ENCODE data around the gene PER1. TPM values are rescaled to one million over a fixed set of nuclear protein-coding genes. Genes with fewer than 3 reads are reported as not detected.

The PER1 gene
- total and polyA plus RNA-seq, 2 donors from 2014 or later, result 25.2 to 161 TPM

GRCh38 chr17:8162233-8162996 lies 10.2 kb upstream of the PER1 start, which contains the start of gene VAMP2:
Gene VAMP2 (minus strand): TSS chr17:8162948. CDS start chr17:8162879, 69 bp downstream.
- TF ChIP-seq CTCF (IDR thresholded peaks at IDR 0.05; ENCODE audit: borderline replicate concordance, extremely low read depth, insufficient read depth), result no peak
- Histone ChIP-seq H3K9ac (ENCODE audit: low read length in 3 of 3) (peak within 1 kb of the TSS; percentile 28 to 99 (median 97)), H3K4me1 (ENCODE audit: control insufficient read depth in 2 of 3, insufficient read depth in 2 of 3, low read depth in 1 of 3, low read length in 3 of 3) (peaks cover 0 to 30% (median 22%) of the 10 kb centered on the region in 3 donors), H3K36me3 (ENCODE audit: control insufficient read depth in 2 of 3, insufficient read depth in 3 of 3, low read length in 3 of 3) (peaks cover 2 to 14% (median 2%) of the 10 kb centered on the region in 3 donors), H3K27ac (ENCODE audit: low read depth in 2 of 2, low read length in 2 of 2) (peak within 1 kb of the TSS; percentile 96 to 99), H3K9me3 (ENCODE audit: control insufficient read depth in 2 of 3, insufficient read depth in 1 of 3, low read length in 3 of 3) (no peaks in the 10 kb centered on the region), H3K4me3 (ENCODE audit: low read length in 3 of 3) (peak within 1 kb of the TSS; percentile 47 to 86 (median 75)), H3K27me3 (ENCODE audit: control insufficient read depth, insufficient read depth, low read length) (no peaks in the 10 kb centered on the region)
- DNase-seq (peak in 4 of 5 donors; percentile 78 to 96 (median 86)), FAIRE-seq (no peak)
- intact Hi-C loops (cut with DNase I), result no loop called here

- Histone ChIP-seq H3K36me3 (ENCODE audit: control insufficient read depth in 2 of 3, insufficient read depth in 3 of 3, low read length in 3 of 3) (peaks cover 2 to 14% (median 2%) of the 10 kb centered on the region in 3 donors), H3K4me1 (ENCODE audit: control insufficient read depth in 2 of 3, insufficient read depth in 2 of 3, low read depth in 1 of 3, low read length in 3 of 3) (peaks cover 0 to 33% (median 22%) of the 10 kb centered on the region in 3 donors), H3K27ac (ENCODE audit: low read depth in 2 of 2, low read length in 2 of 2) (peak overlapping the region; percentile 96 to 99), H3K27me3 (ENCODE audit: control insufficient read depth, insufficient read depth, low read length) (no peaks in the 10 kb centered on the region), H3K9ac (ENCODE audit: low read length in 3 of 3) (peak overlapping the region; percentile 28 to 99 (median 97)), H3K9me3 (ENCODE audit: control insufficient read depth in 2 of 3, insufficient read depth in 1 of 3, low read length in 3 of 3) (no peaks in the 10 kb centered on the region), H3K4me3 (ENCODE audit: low read length in 3 of 3) (peak overlapping the region; percentile 47 to 86 (median 75))
- DNase-seq (peak in 1 of 5 donors; percentile 74), FAIRE-seq (no peak)
- no peak for TF ChIP-seq CTCF (IDR thresholded peaks at IDR 0.05; ENCODE audit: borderline replicate concordance, extremely low read depth, insufficient read depth)
- intact Hi-C loops (cut with DNase I), result no loop called here
These were observed 9.4 kb upstream of the PER1 start for GRCh38 chr17:8161289-8162232.

GRCh38 chr17:8160741-8161221 lies 8.6 kb upstream of the PER1 start:
- Histone ChIP-seq H3K9me3 (ENCODE audit: control insufficient read depth in 2 of 3, insufficient read depth in 1 of 3, low read length in 3 of 3) (no peaks in the 10 kb centered on the region), H3K4me3 (ENCODE audit: low read length in 3 of 3) (peak overlapping the region in 1 of 3 donors; percentile 86), H3K36me3 (ENCODE audit: control insufficient read depth in 2 of 3, insufficient read depth in 3 of 3, low read length in 3 of 3) (peaks cover 2 to 14% (median 2%) of the 10 kb centered on the region in 3 donors), H3K27me3 (ENCODE audit: control insufficient read depth, insufficient read depth, low read length) (no peaks in the 10 kb centered on the region), H3K9ac (ENCODE audit: low read length in 3 of 3) (peak overlapping the region in 2 of 3 donors; percentile 56 to 97), H3K4me1 (ENCODE audit: control insufficient read depth in 2 of 3, insufficient read depth in 2 of 3, low read depth in 1 of 3, low read length in 3 of 3) (peaks cover 0 to 33% (median 22%) of the 10 kb centered on the region in 3 donors), H3K27ac (ENCODE audit: low read depth in 2 of 2, low read length in 2 of 2) (peak overlapping the region; percentile 54 to 99)
- no peak for FAIRE-seq
- intact Hi-C loops (cut with DNase I), result no loop called here
- TF ChIP-seq CTCF (IDR thresholded peaks at IDR 0.05; ENCODE audit: borderline replicate concordance, extremely low read depth, insufficient read depth), result no peak
- DNase-seq, result peak in 2 of 5 donors; percentile 27 to 38
